COLO668 (cell line): ENCODE data around the gene MLST8.
"Not testable (repeated sequence)": the region's sequence is repeated elsewhere in the genome, so short reads cannot be mapped to it uniquely, and the experiment has no call there.

Source experiments
- DNase-seq: peaks from one replicate; lab custom pipeline; 2025; ENCODE audit not compliant: unreplicated experiment; lab: John Stamatoyannopoulos, UW

The MLST8 gene

GRCh38 chr16:2229632-2230250, 24.5 kb downstream of the MLST8 start:
- no peak for DNase-seq

GRCh38 chr16:2230376-2230775, 25.1 kb downstream of the MLST8 start:
- peak; percentile 59 for DNase-seq

- peak; percentile 71 for DNase-seq
Observed at GRCh38 chr16:2231016-2231931, 26.0 kb downstream of the MLST8 start.

GRCh38 chr16:2232094-2232990, 27.1 kb downstream of the MLST8 start:
- DNase-seq, result no peak

- DNase-seq, result peak; percentile 84
Observed at GRCh38 chr16:2233046-2233775, 28.0 kb downstream of the MLST8 start.

GRCh38 chr16:2233872-2234812, 28.9 kb downstream of the MLST8 start:
- peak; percentile 96 for DNase-seq

- DNase-seq, result no peak
Observed at GRCh38 chr16:2234813-2235170, 29.5 kb downstream of the MLST8 start.

GRCh38 chr16:2235234-2235651, 30.0 kb downstream of the MLST8 start:
- DNase-seq, result no peak

GRCh38 chr16:2235695-2236336, 30.6 kb downstream of the MLST8 start:
- DNase-seq, result peak; percentile 83

GRCh38 chr16:2236337-2237101, 31.3 kb downstream of the MLST8 start, which contains the start of gene DNASE1L2:
DNASE1L2 (plus strand) TSS chr16:2236444; CDS start chr16:2236817, 373 bp downstream.
- peak; percentile 18 for DNase-seq

GRCh38 chr16:2237102-2237482, 31.8 kb downstream of the MLST8 start:
- no peak for DNase-seq

- DNase-seq, result no peak
Observed at GRCh38 chr16:2237493-2238149, 32.4 kb downstream of the MLST8 start.

GRCh38 chr16:2238150-2238837, 33.0 kb downstream of the MLST8 start:
- no peak for DNase-seq

GRCh38 chr16:2238838-2239675, 33.8 kb downstream of the MLST8 start:
- no peak for DNase-seq

GRCh38 chr16:2240331-2240730, 35.1 kb downstream of the MLST8 start:
- DNase-seq, result not testable (repeated sequence)

- DNase-seq, result no peak
Observed at GRCh38 chr16:2242598-2242997, 37.3 kb downstream of the MLST8 start.
